Measurements from ENCODE around the gene IFNL1.
"Not testable (repeated sequence)": the region's sequence is repeated elsewhere in the genome, so short reads cannot be mapped to it uniquely, and the experiment has no call there.

The IFNL1 gene

DNA sequence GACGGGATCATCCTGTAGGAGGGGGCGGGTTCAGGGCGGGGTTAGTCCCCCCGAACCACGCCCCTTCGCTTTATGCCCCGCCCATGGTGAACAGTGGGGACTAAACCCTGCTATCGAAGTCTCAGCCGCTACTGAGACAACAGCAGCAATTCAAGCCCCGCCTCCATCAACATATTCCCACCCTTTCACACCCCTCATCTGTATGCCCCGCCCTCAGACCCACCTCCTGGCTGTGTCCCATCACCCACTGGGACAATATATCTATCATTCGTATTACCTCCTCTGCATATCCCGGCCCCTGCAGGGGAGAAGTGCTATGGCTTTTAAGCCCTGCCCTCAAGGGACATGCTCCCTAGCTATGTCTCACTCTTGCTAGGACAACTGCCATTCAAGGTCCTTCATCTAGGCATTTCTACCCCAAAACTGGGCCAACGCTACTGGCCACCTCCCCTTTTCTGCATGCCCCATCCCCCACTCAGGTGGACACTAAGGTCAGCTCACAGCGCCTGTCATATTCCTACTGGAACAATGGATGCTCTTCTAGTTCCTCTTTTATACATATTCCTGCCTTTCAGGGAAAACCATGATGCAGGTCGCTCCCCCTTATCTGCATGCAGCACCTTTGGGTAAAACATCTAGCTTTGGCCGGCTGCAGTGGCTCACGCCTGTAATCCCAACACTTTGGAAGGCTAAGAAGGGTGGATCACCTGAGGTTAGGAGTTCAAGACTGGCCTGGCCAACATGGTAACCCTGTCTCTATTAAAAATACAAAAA lies 12.5 kb downstream of the IFNL1 start:
- no peak for DNase-seq (ENCODE audit: low read depth in 4 of 4, low spot score in 1 of 4)

DNA sequence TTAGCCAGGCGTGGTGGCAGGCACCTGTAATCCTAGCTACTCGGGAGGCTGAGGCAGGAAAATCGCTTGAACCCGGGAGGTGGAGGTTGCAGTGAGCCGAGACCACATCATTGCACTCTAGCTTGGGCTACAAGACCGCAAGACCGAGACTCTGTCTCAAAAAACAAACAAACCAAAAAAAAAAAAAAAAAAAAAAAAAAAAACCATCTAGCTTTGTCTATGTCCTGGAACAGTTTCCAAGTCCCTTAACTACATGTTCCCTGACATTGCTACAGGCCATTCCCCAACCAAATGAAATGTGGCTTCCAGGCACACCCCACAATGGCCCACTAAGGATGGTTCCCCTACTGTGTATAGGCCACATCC lies 13.1 kb downstream of the IFNL1 start:
- DNase-seq (ENCODE audit: low read depth in 4 of 4, low spot score in 1 of 4): not testable (repeated sequence)

DNA sequence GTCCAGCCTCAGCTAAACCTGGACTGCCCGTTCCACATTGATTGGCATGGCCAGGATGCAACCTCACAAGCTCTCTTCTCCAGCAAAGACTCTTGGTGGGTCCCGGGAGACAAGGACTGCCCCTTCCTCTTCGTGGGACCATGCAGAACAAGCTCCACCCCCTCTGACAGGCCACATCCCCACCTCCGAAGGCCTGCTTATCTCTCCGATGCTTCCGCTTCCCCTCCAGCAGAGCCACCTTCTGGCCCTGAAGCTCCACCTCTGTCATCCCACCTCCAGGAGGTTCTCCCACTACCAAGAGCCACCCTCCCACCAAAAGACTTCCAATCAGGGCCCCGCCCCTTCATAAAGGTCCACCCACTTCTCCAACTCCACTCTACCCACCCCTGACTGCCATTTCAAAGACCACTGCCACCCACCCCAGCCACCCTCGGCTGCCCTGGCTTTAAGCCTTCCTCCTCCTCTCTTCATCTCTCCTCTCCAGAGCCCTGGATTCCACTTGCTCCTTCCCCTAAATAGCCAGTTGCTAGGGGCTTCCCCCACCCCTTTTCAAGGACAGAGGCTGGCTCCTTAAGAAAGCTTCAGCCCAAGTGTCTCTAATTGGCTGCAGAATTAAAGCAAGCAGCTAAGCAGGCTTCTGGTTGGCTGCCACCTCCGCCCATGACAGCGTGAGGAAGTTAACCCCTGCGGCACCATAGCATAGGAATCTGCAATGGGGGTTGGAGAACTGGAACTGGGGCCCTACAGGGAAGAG lies 14.5 kb downstream of the IFNL1 start:
- DNase-seq (ENCODE audit: low read depth in 4 of 4, low spot score in 1 of 4): no peak

DNA sequence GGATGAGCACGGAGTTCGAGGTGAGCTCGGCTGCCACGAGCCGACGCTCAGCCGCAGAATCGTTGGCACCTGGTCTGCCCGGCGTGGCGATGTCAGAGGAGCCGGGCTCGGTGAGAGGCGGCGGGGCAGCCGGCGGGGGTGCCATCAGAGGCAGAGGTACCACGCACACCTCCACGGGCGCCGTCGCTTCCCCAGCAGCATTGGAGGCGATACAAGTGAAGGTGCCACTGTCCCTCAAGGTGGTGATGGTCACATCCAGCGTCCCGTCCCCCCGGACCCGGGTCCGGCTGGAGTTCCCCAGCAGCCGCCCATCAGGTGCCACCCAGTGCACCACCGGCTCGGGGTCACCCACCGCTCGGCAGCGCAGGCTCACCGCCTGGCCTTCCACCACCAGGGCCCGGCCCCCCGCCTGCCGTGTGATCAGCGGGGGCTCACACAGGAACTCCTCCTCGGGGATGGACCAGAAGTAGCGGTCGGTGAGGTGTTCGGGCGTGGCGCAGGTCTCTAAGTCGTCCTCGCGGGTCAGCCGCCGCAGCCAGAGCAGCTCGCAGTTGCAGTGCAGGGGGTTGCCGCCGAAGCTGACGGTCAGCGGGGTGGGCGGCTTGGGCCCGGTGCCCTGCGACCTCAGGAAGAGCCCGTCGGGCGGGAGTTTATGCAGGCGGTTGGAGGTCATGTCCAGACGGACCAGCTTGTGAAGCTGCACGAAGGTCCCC lies 18.0 kb downstream of the IFNL1 start:
- no peak for DNase-seq (ENCODE audit: low read depth in 4 of 4, low spot score in 1 of 4)

DNA sequence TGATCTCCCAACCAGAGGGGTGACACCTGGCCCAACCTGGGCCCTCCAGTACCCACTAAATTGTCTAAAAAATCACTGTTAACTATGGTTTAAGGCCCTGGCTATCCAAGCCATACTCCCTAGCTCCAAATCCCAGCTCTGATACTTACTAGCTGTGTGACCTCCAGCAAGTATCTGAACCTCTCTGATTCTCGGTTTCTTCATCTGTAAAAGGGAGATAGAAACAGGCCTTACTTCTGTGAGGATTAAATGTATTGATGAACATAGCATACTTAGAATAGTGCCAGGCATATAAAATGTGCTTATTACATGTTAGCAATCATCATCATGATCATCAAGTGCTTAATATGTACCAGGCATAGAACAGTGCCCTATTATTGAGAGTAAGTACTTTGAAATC lies 19.7 kb downstream of the IFNL1 start:
- DNase-seq (ENCODE audit: low read depth in 4 of 4, low spot score in 1 of 4): no peak

DNA sequence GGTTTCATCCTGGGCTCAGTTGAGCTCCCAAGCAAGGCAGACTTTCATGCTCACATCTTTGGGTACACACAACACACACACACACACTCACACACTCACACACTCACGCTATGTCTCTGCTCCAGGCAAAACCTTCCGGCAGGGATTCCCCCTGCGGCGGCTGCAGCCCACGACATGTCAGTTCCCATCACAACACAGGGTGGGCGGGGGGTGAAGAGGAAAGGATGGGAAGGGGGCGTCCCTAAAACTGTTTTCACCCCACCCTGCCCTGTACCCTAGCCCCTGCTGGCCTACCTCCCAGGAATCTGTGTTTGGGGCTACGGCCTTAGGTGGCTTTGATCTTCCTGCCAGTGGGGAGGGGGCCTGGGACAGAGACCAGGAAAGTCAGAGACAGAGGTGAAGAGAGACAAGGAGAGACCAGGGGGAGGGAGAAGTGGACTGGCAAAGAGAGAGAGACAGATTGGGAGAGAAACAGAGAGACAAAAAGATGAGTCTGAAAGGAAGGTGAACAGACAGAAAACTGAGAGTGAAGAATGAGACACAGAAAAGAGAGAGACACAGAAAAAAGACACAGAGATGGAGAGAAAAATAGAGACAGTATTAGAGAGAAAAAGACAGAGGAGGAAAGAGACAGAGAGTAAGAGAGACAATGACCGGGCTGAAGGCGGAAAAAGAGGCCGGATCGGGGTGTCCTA lies 20.6 kb downstream of the IFNL1 start:
- DNase-seq (ENCODE audit: low read depth in 4 of 4, low spot score in 1 of 4): no peak

DNA sequence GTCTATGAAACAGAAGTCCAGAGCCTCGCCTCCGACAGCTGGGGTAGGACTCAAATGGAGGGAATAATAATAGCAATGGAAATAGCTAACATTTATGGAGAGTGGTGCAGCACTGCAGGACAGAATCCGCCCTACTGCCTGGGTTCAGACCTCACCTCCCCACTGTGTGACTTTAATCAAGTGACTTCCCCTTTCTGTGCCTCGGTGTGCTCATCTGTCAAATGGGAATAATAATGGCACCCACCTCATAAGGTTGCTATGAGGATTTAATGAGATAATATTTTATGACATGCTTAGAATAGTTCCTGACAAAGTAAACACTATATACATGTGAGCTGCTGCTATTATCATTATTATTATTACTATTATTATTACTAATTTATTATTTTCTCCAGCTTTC lies 21.3 kb downstream of the IFNL1 start:
- DNase-seq (ENCODE audit: low read depth in 4 of 4, low spot score in 1 of 4): no peak

DNA sequence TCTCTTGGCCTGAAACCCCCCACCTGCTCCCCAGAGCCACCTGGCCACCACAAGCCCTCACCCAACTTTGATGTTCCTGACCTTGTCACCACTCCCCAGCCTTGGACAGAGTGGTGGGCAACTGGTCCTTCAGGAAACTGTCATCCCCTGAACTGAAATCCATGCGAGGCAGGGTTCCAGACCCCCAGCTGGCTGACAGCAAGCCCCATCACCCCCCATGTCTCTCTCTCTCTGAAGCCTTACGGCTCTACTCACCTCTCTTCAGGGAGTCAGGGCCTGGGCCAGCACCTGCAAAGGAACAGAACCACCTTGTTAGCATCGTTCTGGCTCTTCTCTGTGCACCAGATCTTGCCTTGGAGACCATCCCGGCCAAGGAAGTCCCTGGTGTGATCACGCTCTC lies 21.9 kb downstream of the IFNL1 start:
- no peak for DNase-seq (ENCODE audit: low read depth in 4 of 4, low spot score in 1 of 4)

DNA sequence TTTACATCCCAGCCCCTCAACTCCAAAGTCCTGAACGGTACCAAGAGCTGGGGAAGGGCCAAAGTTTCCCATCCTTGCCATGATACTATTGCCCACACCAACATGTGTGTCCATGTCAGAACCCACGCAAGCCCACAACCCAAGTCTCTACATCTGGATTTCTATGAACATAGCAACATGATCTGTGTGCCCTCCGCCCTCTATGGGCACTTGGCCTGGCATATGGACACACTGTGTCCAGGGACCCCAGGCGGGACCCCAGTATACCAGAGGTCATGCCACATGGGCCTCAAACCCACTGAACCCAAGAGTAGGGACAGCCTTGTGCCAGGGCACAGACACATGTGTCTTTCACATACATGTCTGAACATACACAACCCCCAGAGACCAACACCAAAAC lies 22.5 kb downstream of the IFNL1 start:
- DNase-seq (ENCODE audit: low read depth in 4 of 4, low spot score in 1 of 4): no peak

DNA sequence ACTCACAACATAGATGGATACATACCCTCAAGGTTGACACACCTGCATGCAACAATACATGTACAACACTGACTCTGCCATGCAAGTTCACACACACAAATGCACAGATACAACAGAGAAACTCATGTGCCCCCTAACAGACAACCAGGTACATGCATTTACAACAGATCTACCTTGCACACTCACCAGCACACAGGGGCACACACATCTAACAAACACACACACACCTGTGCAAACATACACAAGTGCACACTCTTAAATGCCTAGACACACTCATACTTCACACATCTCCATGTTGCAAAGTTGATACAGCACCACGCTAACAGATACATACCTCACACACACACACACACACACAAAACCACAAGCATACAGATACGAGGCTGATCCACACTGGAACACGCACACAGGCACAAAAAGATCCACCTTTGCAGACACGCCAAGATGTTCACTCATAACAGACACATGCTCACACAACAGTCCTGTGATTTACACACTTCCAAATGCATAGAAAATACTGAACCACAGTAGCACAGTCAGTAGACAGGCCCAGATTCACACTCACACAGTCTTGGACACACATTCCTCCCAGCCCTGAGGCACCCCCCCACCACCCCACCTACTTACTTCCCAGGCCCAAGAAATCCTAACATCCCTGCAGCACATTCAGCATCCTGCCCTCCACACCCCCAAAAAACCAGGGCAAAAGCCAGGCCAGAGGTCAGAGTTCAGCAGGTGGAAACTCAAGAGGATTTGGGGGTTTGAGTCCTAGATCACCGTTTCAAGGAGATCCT lies 23.1 kb downstream of the IFNL1 start:
- DNase-seq (ENCODE audit: low read depth in 4 of 4, low spot score in 1 of 4): no peak

DNA sequence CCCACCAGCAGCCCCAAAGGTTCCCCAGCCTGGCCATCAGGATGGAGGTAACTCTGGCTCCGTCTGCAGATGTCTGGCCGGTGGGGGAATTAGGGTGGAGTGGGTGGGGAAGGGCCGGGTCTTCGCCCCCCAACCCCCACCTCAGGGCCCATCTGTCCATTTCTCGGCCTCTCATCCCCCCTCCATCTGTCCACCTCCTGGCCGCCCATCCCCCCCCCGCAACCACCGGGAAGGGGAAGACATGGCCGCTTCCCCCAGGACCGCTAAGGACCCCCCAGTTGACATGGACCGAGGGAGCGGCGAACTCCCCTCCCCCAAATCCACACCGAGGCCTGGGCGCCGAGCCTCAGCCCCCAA lies 23.7 kb downstream of the IFNL1 start:
- DNase-seq (ENCODE audit: low read depth in 4 of 4, low spot score in 1 of 4): no peak

DNA sequence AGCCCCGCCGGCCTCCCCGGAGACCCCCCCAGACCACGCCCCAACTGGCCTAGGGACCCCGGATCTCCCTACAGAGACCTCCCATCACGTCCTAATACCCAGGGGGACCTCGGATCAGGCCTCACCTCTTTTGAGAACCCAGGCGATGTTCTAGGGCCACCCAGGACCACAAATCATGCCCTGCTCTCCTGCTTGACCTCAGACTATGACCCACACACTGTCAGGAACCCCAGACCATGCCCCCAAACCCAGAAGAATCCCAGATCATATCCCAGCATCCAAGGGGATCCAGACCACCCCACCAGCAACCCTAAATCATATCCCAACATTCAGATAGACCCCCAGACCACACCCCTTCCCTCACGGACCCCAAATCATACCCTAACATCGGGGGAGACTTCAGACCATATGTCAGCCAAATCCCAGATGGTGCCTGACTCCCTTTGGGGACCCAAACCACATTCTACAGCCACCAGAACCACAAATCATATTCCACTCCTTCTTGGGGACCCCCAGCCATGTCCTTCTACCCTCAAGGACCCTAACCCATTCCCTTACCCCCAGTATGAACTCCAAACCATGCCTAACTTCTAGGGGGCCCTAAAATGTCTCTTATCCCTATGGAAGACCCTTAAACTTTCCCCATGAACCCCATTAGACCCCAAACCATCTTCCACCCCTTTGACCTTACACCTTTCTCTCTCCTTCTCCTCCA lies 25.1 kb downstream of the IFNL1 start:
- no peak for DNase-seq (ENCODE audit: low read depth in 4 of 4, low spot score in 1 of 4)

DNA sequence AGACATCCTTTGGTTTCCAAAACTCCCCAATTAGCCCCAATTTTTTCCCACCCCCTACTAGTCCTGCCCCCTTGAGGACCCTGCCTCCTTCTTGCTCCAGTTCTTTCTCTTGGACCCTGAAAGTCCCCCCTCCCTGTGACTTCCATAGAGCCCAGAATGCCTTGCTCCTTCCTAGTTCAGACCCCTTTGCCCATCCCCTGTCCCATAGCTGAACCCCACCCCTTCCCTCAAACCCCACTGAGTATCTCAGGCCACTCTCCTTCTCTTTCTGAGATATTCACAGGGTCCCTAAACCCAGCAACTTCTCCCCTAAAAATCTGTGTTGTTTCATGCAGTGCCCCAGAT lies 25.6 kb downstream of the IFNL1 start:
- no peak for DNase-seq (ENCODE audit: low read depth in 4 of 4, low spot score in 1 of 4)

DNA sequence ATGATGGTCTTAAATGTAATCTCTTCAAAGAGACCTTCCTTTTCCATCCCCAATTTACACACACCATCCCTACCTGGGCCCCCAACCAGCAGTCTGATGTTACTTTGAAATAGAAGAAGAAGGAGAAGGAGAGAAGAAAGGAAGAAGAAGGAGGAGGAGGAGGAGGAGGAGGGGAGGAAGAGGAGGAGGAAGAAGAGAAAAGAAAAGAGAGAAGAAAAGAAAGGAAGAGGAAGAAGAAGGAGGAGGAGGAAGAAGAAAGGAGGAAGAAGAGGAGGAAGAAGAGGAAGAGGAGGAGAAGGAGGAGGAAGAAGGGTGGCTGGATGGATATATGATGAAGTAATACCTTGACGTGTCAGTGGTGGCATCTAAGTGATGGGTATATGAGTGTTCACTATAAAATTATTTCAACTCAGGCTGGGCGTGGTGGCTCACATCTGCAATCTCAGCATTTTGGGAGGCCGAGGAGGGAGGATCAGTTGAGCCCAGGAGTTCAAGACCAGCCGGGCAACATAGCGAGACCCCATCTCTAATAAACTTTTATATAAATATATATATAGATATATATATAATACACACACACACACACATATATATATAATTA lies 28.1 kb downstream of the IFNL1 start:
- DNase-seq (ENCODE audit: low read depth in 4 of 4, low spot score in 1 of 4): no peak

DNA sequence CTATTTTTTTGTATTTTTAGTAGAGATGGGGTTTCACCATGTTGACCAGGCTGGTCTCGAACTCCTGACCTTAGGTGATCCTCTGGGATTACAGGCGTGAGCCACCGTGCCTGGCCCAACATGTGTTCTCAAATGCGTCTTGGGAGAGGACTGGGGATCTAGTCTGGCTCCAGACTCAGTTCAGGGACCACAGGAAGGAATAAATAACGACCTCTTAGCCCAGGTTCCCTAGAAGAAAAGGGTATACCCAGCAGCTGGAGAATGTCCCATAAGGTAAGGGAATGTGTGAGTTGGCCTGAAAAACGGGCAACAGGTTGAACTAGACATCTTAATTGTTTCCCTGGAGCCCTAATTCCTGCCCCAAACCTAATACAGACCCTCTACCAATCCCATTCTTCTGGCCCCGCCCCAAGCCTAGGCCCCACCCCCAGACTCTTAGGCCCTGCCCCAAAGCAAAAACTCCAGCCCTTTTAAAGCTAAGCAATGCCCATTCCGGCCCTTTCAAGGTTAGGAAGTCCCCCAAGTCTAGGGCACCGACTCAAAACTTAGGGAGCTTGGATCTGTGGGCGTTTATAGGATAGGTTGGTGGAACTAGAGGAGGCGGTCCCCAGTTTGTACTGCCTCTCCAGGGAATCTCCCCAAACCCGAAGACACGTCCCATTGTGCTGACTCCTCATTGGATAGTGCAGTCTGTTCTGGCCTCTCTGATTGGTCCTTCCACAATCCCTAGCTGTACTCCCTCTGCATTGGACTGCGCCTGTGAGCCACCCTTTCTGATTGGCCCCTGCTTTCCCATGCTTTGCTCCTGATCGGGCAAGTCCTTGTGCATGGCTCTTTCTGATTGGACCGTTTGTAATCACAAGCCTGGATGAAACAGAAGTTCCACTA lies 29.8 kb downstream of the IFNL1 start:
- DNase-seq (ENCODE audit: low read depth in 4 of 4, low spot score in 1 of 4): no peak

DNA sequence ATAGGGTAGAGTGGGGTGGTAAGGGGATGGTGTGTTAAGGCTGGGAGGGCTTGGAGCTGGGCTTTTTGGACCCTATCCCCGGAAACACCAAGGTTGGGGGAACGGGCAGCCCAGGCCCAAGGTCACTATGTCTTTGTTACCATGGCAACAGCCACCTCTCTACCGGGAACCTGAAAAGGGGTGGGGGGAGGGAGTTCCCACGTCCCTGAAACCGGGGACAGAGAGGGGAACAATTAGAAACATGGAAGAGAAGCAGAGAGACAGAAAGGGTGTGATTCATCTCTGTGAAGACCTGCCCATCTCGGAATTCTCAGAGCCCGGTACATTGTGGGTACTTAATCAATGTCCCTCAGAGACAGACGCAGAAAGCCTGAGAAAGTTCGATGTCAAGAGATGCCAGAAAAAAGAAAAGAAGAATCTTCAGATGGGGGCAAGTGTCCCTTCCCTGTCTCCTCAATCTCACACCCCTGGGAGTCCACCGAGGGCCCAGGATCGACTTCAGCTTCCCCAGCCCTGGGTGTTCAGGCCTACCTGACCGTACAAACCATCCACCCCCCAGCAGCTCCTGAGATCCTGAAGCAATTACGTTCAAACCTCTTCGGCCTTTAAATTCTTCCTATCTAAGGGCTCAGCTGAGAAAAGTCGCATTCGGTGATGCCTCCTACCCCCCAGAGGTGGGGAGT lies 31.3 kb downstream of the IFNL1 start:
- DNase-seq (ENCODE audit: low read depth in 4 of 4, low spot score in 1 of 4): no peak

DNA sequence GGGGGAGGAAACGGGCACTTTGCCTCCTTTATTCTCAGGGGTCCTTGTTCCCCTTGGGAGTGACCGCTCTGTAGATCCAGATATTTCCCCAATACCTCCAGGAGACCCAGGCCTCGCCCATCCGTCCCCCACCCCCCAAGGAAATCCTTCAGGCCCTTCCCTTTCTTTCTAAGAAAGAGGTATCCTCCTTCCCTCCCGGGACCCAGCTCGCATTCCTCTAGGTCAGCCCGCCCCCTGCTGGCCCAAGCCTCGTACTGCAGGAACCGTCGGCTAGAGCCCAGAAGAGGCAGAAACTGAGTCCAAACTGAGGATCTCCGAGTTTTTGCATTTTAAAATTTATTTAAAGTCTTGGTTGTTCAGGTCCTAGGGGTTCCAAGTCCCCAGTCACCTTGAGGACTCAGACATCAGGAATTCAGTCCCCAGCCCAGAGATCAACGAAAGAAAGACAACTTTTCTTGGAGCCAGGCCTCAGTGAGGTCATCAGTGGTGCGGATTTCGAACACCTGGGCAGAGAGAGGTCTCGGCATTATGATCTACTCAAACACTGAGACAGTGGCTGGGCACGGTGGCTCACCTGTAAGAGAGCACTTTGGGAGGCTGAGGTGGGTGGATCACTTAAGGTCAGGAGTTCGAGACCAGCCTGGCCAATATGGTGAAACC lies 32.0 kb downstream of the IFNL1 start:
- peak; percentile 67 to 76 (median 74) for DNase-seq (ENCODE audit: low read depth in 4 of 4, low spot score in 1 of 4)

DNA sequence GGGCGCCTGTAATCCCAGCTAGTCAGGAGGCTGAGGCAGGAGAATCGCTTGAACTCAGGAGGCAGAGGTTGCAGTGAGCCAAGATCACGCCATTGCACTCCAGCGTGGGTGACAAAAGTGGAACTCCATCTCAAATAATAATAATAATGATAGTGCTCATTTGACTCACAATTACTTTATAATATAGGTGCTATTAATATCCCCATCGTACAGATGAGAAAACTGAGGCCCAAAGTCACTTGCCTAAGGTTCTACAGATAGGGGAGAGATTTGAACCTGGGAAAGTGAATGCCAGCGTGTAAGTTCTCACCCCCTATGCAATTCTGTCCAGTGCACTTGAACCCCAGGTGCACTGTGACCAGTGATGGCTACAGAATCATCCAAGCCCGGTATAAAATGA lies 33.7 kb downstream of the IFNL1 start:
- DNase-seq (ENCODE audit: low read depth in 4 of 4, low spot score in 1 of 4): no peak
